ENCODE data around the gene EHBP1.

EHBP1 gene

DNA sequence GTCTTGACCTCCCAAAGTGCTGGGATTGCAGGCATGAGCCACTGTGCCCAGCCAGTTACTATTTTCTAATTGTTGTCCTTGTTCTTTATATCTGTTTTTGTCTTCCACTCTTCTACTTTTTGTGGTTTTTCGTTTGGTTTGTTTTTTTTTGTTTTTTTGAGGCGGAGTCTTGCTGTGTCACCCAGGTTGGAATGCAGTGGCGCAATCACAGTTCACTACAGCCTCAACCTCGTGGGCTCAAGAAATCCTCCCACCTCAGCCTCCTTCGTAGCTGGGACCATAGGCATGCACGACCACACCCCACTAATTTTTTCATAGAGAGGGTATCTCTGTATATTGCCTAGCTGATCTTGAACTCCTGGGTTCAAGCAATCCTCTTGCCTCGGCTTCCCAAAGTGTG, 100.7 kb downstream of the EHBP1 start:
- CTCF ChIA-PET: no interaction called here
- no peak for TF ChIP-seq CTCF (IDR thresholded peaks at IDR 0.05; ENCODE audit: insufficient read depth, low read length, missing control alignments)
- DNase-seq (ENCODE audit: low read depth, low spot score): no peak
- H3K4me3 ChIP-seq (ENCODE audit: low read depth, low read length): no peak overlapping the region
- POLR2A ChIA-PET: no interaction called here

DNA sequence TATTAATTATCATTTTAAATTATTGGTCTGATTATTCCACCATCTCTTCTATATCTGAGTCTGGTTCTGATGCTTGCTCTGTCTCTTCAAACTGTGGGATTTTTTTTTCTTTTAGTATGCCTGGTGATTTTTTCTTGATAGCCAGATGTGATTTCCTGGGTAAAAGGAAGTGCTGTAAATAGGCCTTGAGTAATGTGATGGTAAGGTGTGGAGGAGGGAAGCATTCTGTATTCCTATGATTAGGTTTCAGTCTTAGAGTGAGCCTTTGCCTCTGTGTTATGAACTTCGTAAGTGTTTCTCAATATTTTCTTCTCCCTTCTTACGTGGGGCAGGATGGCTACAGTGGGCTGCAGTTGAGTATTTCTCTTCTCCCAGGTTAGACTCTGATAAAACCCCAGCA, 103.0 kb downstream of the EHBP1 start:
- ChIA-PET CTCF (interaction anchor here (1.0 kb wide), 1 partner anchor 9 kb away, joined by 3 read pairs; no protein-coding TSS in a partner anchor), POLR2A (no interaction called here)
- no peak for DNase-seq (ENCODE audit: low read depth, low spot score)
- H3K4me3 ChIP-seq (ENCODE audit: low read depth, low read length): no peak overlapping the region
- TF ChIP-seq CTCF (IDR thresholded peaks at IDR 0.05; ENCODE audit: insufficient read depth, low read length, missing control alignments): no peak

- no peak for TF ChIP-seq CTCF (IDR thresholded peaks at IDR 0.05; ENCODE audit: insufficient read depth, low read length, missing control alignments)
- no peak overlapping the region for H3K4me3 ChIP-seq (ENCODE audit: low read depth, low read length)
- ChIA-PET POLR2A (no interaction called here), CTCF (no interaction called here)
- DNase-seq (ENCODE audit: low read depth, low spot score): no peak
These were observed 105.6 kb downstream of the EHBP1 start for GRCh38 chr2:62811086-62811485.

DNA sequence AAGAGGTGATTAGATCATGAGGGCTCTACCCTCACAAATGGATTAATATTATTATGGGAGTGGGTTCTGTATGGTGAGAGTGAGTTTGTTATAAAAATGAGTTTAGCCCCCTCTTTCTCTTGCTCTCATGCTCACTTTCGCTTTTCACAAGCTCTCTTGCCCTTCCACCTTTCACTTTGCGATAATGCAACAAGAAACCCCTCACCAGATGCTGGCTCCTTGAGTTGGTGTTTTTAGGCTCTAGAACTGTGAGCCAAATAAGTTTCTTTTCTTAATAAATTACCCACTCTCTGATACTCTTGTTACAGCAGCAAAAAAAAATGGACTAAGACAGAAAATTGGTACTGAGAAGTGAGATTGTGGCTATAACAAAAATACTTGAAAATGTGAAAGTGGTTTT, 106.5 kb downstream of the EHBP1 start:
- no peak for TF ChIP-seq CTCF (IDR thresholded peaks at IDR 0.05; ENCODE audit: insufficient read depth, low read length, missing control alignments)
- no peak for DNase-seq (ENCODE audit: low read depth, low spot score)
- ChIA-PET POLR2A (no interaction called here), CTCF (no interaction called here)
- H3K4me3 ChIP-seq (ENCODE audit: low read depth, low read length): no peak overlapping the region

DNA sequence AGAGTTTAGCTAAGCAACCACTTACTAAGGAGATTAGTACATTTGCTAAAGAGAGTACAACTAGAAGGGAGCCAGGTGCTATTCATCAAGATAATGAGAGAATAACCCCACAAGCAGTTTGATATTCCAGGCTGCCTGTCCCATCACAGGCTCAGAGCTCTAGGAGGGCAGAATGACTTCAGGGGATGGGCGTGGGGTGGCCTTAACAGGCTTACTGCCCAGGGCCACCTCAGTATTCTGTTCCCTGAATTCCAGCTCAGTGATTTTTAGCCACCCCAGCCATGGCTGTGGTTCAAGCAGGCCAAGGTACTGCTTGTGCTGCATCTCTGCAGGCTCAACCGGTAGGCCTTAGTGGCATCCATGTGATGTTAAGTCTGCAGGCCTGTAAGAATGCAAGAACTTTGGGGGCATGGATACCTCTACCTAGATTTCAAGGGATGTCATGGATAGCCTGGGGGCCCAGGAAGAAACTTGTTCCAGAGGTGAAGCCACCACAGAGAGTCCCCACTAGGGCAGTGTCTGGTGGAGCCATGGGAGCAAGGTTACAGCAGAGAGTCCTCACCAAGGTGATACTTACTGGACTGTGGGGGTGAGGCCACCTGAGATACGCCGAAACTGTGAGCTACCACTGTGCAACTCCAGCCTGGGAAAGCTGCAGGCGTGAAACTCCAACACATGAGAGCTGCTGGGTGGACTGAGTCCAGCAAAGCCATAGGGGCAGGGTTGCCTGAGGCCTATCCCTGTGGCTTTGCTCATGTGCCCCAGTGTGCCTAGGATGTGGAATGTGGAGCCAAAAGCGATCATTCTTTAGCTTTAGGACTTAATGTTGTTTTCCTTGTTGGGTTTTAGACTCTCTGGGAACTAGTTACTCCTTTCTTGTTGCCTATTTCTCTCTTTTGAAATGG, 107.7 kb downstream of the EHBP1 start:
- ChIA-PET POLR2A (no interaction called here), CTCF (interaction anchor here (2.9 kb wide), 1 partner anchor 25 kb away, joined by 7 read pairs; no protein-coding TSS in a partner anchor)
- no peak overlapping the region for H3K4me3 ChIP-seq (ENCODE audit: low read depth, low read length)
- no peak for TF ChIP-seq CTCF (IDR thresholded peaks at IDR 0.05; ENCODE audit: insufficient read depth, low read length, missing control alignments)
- no peak for DNase-seq (ENCODE audit: low read depth, low spot score)

DNA sequence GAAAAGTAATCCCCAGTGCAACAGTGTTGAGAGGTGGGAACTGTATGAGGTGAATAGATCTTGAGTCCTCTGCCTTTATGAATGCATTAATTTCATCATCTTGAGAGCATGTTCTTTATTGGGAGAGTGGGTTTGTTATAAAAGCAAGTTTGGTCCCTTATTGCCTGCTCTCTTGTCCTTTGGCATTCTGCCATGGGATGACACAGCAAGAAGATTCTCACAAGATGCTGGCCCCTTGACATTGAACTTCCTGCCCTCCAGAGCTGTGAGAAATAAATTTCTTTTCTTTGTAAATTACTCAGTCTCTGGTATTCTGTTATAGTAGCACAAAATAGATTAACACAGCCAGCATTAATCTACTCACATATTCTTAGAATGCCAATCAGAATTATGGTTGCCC, 108.6 kb downstream of the EHBP1 start:
- ChIA-PET CTCF (interaction anchor here (2.9 kb wide), 1 partner anchor 26 kb away, joined by 7 read pairs; no protein-coding TSS in a partner anchor), POLR2A (no interaction called here)
- H3K4me3 ChIP-seq (ENCODE audit: low read depth, low read length): no peak overlapping the region
- no peak for DNase-seq (ENCODE audit: low read depth, low spot score)
- TF ChIP-seq CTCF (IDR thresholded peaks at IDR 0.05; ENCODE audit: insufficient read depth, low read length, missing control alignments): no peak

All from AG04449 (cell line).